SU-DHL-6 (cell line): ENCODE measurements around the gene PTPN14.

Experiments used
- CTCF ChIP-seq: fragments of 200-600 bp; sonication (generic); IDR thresholded peaks from one replicate; pipeline ENCODE4 v1.5.1; 2017; ENCODE audit warnings: antibody characterized with exemption, mild to moderate bottlenecking, low read length, moderate library complexity; ENCODE audit not compliant: insufficient read depth, poor library complexity, severe bottlenecking
- EZH2phosphoT487 ChIP-seq: fragments of 200-600 bp; sonication (generic), shearing (Covaris generic); conservative IDR thresholded peaks from 2 replicates; pipeline ENCODE4 v1.6.1; 2018; ENCODE audit warnings: mild to moderate bottlenecking, antibody characterized with exemption, low read length, moderate library complexity, mixed read lengths

DNA sequence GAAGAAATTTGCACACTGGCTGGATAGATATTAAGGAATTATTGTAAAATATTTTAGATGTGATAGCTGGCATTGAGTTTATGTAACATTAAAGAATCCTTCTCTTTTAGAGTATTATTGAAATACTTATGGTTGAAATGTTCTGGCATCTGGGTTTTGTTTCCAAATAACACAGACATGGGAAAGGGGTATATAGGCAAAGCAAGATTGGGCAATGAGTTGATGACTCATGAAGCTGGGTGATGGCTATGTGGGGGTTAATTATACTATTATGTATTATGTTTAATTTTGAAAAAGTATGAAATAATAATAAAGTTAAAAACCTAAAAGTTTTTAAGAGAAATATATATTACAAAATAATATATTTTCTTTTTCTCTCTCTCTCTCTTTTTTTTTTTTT is 12.5 kb upstream of the PTPN14 start:
- TF ChIP-seq EZH2phosphoT487 (no peak), CTCF (no peak)
